ENCODE results near the gene TMCC1. TPM values are rescaled to one million over a fixed set of nuclear protein-coding genes. Genes with fewer than 3 reads are reported as not detected.

Gene TMCC1
- total and polyA plus RNA-seq, 12 donors = 5.3 to 36.0 (median 27.2) TPM

GRCh38 chr3:129607391-129608068, 286.0 kb downstream of the TMCC1 start:
- Histone ChIP-seq H3K27me3 (peaks cover 0 to 18% (median 4%) of the 10 kb centered on the region in 7 donors), H3K9me3 (no peaks in the 10 kb centered on the region), H3K36me3 (peaks cover 0 to 5% (median 0%) of the 10 kb centered on the region in 9 donors), H3K4me3 (peak overlapping the region; percentile 14 to 62 (median 52)), H3K27ac (peak overlapping the region; percentile 76 to 98 (median 94)), H3K4me1 (peaks cover 21 to 78% (median 72%) of the 10 kb centered on the region in 9 donors)
- intact Hi-C loops (cut with DNase I) = loop anchor here in 6 of 10 donors (2.0 to 5.0 kb wide), 2 partner anchors 115 to 117 kb away; no protein-coding TSS in a partner anchor
- TF ChIP-seq CTCF (IDR thresholded peaks at IDR 0.05) = no peak
- 45 to 51% methylated on average over 18 of the region's 18 CpGs for WGBS, 2 donors
- ATAC-seq (peak in 4 of 8 donors; percentile 0 to 4 (median 1)), DNase-seq (peak in 1 of 2 donors; percentile 30)

GRCh38 chr3:129606636-129607390, 286.7 kb downstream of the TMCC1 start, which contains the start of gene PLXND1:
Gene PLXND1, minus strand, starts transcription at chr3:129606676. Its CDS starts 37 bp downstream, at chr3:129606639.
- Histone ChIP-seq H3K9me3 (no peaks in the 10 kb centered on the region), H3K27ac (peak within 1 kb of the TSS; percentile 89 to 99 (median 94)), H3K27me3 (peaks cover 0 to 18% (median 4%) of the 10 kb centered on the region in 7 donors), H3K4me1 (peaks cover 16 to 78% (median 72%) of the 10 kb centered on the region in 9 donors), H3K4me3 (peak within 1 kb of the TSS; percentile 62 to 91 (median 74)), H3K36me3 (peaks cover 0 to 11% (median 0%) of the 10 kb centered on the region in 9 donors)
- intact Hi-C loops (cut with DNase I) = loop anchor here in 4 of 10 donors (5.0 kb wide), 1 partner anchor 115 kb away; no protein-coding TSS in a partner anchor
- 2% methylated on average over 42 to 93 of the region's 96 CpGs for WGBS, 2 donors
- no peak for TF ChIP-seq CTCF (IDR thresholded peaks at IDR 0.05)
- DNase-seq (peak; percentile 83 to 87), ATAC-seq (peak; percentile 63 to 78 (median 68))

- ATAC-seq = peak in 2 of 8 donors; percentile 0 to 2
- DNase-seq = peak in 1 of 2 donors; percentile 65
- Histone ChIP-seq H3K9me3 (no peaks in the 10 kb centered on the region), H3K27me3 (peaks cover 0 to 18% (median 4%) of the 10 kb centered on the region in 7 donors), H3K36me3 (peaks cover 0 to 16% (median 0%) of the 10 kb centered on the region in 9 donors), H3K27ac (peak overlapping the region; percentile 89 to 99 (median 92)), H3K4me1 (peaks cover 10 to 78% (median 72%) of the 10 kb centered on the region in 9 donors), H3K4me3 (peak overlapping the region; percentile 62 to 91 (median 74))
- 0 to 1% methylated on average over 56 to 98 of the region's 98 CpGs for WGBS, 2 donors
- TF ChIP-seq CTCF (IDR thresholded peaks at IDR 0.05) = no peak
- intact Hi-C loops (cut with DNase I) = loop anchor here in 4 of 10 donors (5.0 kb wide), 1 partner anchor 114 kb away; no protein-coding TSS in a partner anchor
Observed at GRCh38 chr3:129605922-129606635, 287.4 kb downstream of the TMCC1 start.
